DLD1 (cell line): ENCODE data around the gene PSMA7.

Experiments
- in situ Hi-C: cut with HindIII; loops from 2 replicates; pipeline ENCODE4 v1.10.0; 2017; ENCODE audit warnings: low sequenced_read_pairs

Gene PSMA7

GRCh38 chr20:62172666-62173065 lies 29.5 kb upstream of the PSMA7 start:
- in situ Hi-C loops, result no loop called here

GRCh38 chr20:62171245-62171644 lies 28.1 kb upstream of the PSMA7 start:
- in situ Hi-C loops, result no loop called here

GRCh38 chr20:62170536-62170935 lies 27.3 kb upstream of the PSMA7 start:
- in situ Hi-C loops, result no loop called here

GRCh38 chr20:62168890-62169435 lies 25.8 kb upstream of the PSMA7 start:
- in situ Hi-C loops, result no loop called here

GRCh38 chr20:62168061-62168460 lies 24.9 kb upstream of the PSMA7 start:
- in situ Hi-C loops, result no loop called here

GRCh38 chr20:62167474-62167873 lies 24.3 kb upstream of the PSMA7 start:
- in situ Hi-C loops, result no loop called here

- in situ Hi-C loops, result no loop called here
Observed at GRCh38 chr20:62165762-62166399, 22.7 kb upstream of the PSMA7 start.

GRCh38 chr20:62164879-62165761 lies 21.9 kb upstream of the PSMA7 start:
- in situ Hi-C loops, result no loop called here

GRCh38 chr20:62163986-62164762 lies 21.0 kb upstream of the PSMA7 start:
- in situ Hi-C loops, result no loop called here

- in situ Hi-C loops, result no loop called here
Observed at GRCh38 chr20:62163485-62163865, 20.3 kb upstream of the PSMA7 start.

GRCh38 chr20:62162765-62163484 lies 19.7 kb upstream of the PSMA7 start:
- in situ Hi-C loops, result no loop called here

- in situ Hi-C loops, result no loop called here
Observed at GRCh38 chr20:62161347-62161746, 18.2 kb upstream of the PSMA7 start.

- in situ Hi-C loops, result no loop called here
Observed at GRCh38 chr20:62160876-62161275, 17.7 kb upstream of the PSMA7 start.

GRCh38 chr20:62160253-62160652 lies 17.1 kb upstream of the PSMA7 start:
- in situ Hi-C loops, result no loop called here

GRCh38 chr20:62159839-62160238 lies 16.6 kb upstream of the PSMA7 start:
- in situ Hi-C loops, result no loop called here

- in situ Hi-C loops, result no loop called here
Observed at GRCh38 chr20:62159052-62159451, 15.9 kb upstream of the PSMA7 start.

- in situ Hi-C loops, result no loop called here
Observed at GRCh38 chr20:62158541-62158940, 15.3 kb upstream of the PSMA7 start.

GRCh38 chr20:62158088-62158400 lies 14.8 kb upstream of the PSMA7 start:
- in situ Hi-C loops, result no loop called here

GRCh38 chr20:62157387-62158087 lies 14.3 kb upstream of the PSMA7 start:
- in situ Hi-C loops, result no loop called here
